Muscle layer of duodenum (tissue), 2 donors: ENCODE measurements around the gene FBXL16.
"Not testable (repeated sequence)": the region's sequence is repeated elsewhere in the genome, so short reads cannot be mapped to it uniquely, and the experiment has no call there.

ENCODE experiments used
- H3K27ac ChIP-seq: one replicate; pipeline ENCODE4 v1.7.0; 2013; ENCODE audit warnings: mild to moderate bottlenecking, low read length
- H3K27me3 ChIP-seq: one replicate; pipeline ENCODE4 v1.7.0; 2013; ENCODE audit warnings: low read depth, mild to moderate bottlenecking, control low read depth, low read length
- H3K36me3 ChIP-seq, 2 donors: one replicate each; pipeline ENCODE4 v1.7.0; 2013; ENCODE audit warnings: low read length in 2 of 2, control low read depth in 1 of 2, mild to moderate bottlenecking in 1 of 2; ENCODE audit not compliant: insufficient read depth in 2 of 2, control insufficient read depth in 1 of 2
- H3K4me1 ChIP-seq, 2 donors: one replicate each; pipeline ENCODE4 v1.7.0; 2013; ENCODE audit warnings: low read length in 2 of 2, mild to moderate bottlenecking in 2 of 2, control low read depth in 1 of 2, moderate library complexity in 1 of 2; ENCODE audit not compliant: insufficient read depth in 2 of 2, control insufficient read depth in 1 of 2
- H3K4me3 ChIP-seq, 2 donors: one replicate each; pipeline ENCODE4 v1.7.0; 2013; ENCODE audit warnings: low read length in 2 of 2, low read depth in 1 of 2, mild to moderate bottlenecking in 1 of 2
- H3K9me3 ChIP-seq, 2 donors: one replicate each; pipeline ENCODE4 v1.7.0; 2013; ENCODE audit warnings: low read length in 2 of 2, control low read depth in 1 of 2, mild to moderate bottlenecking in 1 of 2; ENCODE audit not compliant: control insufficient read depth in 1 of 2
- donor health status: healthy.

Gene FBXL16

GRCh38 chr16:712740-713250 lies 7.2 kb upstream of the FBXL16 start:
- Histone ChIP-seq H3K4me1 (peaks cover 0 to 34% of the 10 kb centered on the region in 2 donors), H3K27me3 (peaks cover 36% of the 10 kb centered on the region)
- not testable (repeated sequence) for H3K4me3 ChIP-seq, H3K36me3 ChIP-seq, H3K27ac ChIP-seq, H3K9me3 ChIP-seq

GRCh38 chr16:711548-712320 lies 6.1 kb upstream of the FBXL16 start:
- Histone ChIP-seq H3K27me3 (peaks cover 43% of the 10 kb centered on the region), H3K27ac (no peak overlapping the region), H3K4me3 (no peak overlapping the region), H3K4me1 (peaks cover 0 to 28% of the 10 kb centered on the region in 2 donors), H3K9me3 (no peaks in the 10 kb centered on the region), H3K36me3 (no peaks in the 10 kb centered on the region)

DNA sequence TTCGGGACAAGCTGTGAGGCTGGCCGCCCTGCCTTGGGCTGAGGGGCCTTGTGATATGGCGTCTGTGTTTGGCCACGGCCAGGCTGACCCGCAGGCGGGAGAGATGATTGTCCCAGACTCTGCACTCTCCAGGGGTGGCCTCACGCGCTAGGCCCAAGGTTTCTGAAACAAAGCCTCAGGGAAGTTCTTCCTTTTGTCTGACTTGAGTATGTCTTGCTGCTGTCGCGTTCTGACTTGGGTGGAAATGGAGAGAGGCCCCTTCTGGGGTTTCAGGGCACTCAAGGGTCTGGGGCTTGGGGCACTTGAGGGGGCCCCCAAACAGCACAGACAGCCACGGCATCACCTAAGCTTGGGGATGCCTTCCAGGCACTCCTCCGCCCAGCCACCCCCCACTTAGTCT lies 5.5 kb upstream of the FBXL16 start:
- peaks cover 47% of the 10 kb centered on the region for H3K27me3 ChIP-seq

DNA sequence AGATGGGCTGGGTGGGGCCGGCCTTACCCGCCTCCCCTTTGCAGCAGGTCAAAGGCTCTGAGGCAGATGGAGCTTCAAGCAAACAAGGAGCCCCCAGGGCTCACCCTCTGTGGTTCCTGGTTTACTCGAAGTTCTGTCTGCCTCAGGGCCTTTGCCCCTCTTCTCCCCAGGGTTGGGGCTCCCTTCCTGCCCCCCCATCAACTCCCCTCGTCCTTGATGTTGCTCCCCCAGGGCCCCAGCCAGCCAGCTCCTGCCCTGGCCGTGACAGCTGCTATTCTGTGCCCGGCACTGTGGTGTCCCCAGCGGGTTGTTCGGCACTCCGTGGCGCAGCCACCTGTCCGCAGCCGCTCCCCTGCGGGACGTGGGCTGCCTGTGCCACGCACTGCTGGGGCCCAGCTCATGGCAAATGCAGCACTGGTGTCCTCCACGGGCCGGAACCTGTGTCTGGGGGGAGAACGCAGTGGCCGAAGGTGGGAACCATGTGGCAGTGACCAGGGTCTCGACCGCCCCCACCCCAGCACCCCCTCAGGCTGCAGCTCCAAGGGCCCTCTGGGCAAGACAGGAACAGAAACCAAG lies 5.0 kb upstream of the FBXL16 start:
- Histone ChIP-seq H3K9me3 (no peaks in the 10 kb centered on the region), H3K27ac (no peak overlapping the region)

More for the DNA sequence above, 5.5 kb upstream of the FBXL16 start:
- H3K27ac ChIP-seq: no peak overlapping the region
- peaks cover 0 to 27% of the 10 kb centered on the region in 2 donors for H3K4me1 ChIP-seq
- H3K4me3 ChIP-seq: no peak overlapping the region
- H3K36me3 ChIP-seq: no peaks in the 10 kb centered on the region
- no peaks in the 10 kb centered on the region for H3K9me3 ChIP-seq

DNA sequence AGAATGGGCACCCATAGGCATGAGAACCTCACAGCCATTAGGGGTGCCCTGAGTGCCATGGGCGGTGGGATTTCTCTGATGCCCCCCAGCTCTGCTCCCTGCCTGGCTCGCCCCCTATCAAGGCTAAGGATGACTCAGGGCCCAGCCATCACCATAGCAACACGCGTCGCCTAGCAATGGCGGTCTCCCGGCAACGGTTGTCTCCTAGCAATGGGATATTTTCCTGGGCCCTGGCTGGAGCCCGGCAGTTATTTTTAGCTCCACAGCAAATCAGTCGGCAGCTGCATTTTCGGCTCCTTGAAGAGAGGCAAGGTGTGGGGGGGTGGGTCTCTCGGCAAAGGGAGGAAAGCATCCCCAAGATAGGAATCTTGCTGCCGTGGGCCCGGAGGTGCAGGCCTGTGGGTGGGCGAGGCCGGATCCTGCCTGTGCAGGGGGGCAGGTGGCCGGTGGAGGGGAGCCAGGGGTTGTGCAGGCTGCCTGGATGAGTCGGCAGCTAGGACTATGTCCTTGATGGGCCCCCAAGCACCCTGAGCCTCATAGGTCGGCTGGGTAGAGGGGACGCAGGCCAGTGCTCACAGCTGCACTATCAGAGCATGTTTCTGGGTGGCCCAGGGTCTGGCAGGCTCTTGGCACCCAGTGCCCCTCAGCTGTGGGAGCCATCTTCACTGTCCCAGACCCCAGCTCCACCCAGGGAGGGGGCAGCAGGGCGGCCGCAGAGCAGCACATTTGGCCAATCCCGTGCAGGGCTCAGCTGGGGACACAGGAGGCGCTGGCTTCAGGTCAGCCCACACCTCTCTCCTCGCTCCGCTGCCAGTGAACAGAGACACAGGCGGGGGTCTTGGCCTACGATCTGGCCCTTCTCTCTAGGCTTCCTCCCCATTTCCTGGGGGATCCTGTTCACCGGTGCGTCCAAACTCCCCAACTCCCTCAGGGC lies 4.2 kb upstream of the FBXL16 start:
- Histone ChIP-seq H3K27ac (no peak overlapping the region), H3K4me1 (peaks cover 0 to 24% of the 10 kb centered on the region in 2 donors), H3K4me3 (no peak overlapping the region), H3K9me3 (no peaks in the 10 kb centered on the region), H3K27me3 (peaks cover 47% of the 10 kb centered on the region), H3K36me3 (no peaks in the 10 kb centered on the region)

More for the DNA sequence above, 5.0 kb upstream of the FBXL16 start:
- Histone ChIP-seq H3K27me3 (peaks cover 47% of the 10 kb centered on the region), H3K4me3 (no peak overlapping the region), H3K4me1 (peaks cover 0 to 25% of the 10 kb centered on the region in 2 donors), H3K36me3 (no peaks in the 10 kb centered on the region)

- Histone ChIP-seq H3K27me3 (peaks cover 56% of the 10 kb centered on the region), H3K4me3 (no peak overlapping the region)
Observed at GRCh38 chr16:708959-709358, 3.4 kb upstream of the FBXL16 start.

DNA sequence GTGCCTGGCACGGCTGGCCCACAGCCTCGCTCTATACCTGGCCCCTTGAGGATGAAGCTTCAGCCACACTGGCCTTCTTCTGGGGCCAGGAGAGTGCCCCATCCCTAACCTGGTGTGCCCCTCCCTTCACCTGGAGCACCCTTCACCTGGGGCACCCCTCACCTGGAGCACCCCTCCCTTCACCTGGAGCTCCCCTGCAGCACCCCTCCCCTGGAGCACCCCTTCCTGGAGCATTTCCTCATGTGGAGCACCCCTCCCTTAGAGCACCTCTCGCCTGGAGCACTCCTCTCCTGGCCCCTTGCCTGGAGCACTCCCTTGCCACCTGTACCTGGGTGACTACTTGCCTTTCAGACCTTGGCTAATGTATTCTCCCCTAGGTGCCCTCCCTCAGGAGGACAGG lies 2.4 kb upstream of the FBXL16 start:
- no peak overlapping the region for H3K27ac ChIP-seq
- no peaks in the 10 kb centered on the region for H3K9me3 ChIP-seq
- H3K4me3 ChIP-seq: no peak overlapping the region

More at GRCh38 chr16:708959-709358, 3.4 kb upstream of the FBXL16 start:
- no peaks in the 10 kb centered on the region for H3K36me3 ChIP-seq
- H3K9me3 ChIP-seq: no peaks in the 10 kb centered on the region
- H3K4me1 ChIP-seq: peaks cover 0 to 18% of the 10 kb centered on the region in 2 donors
- H3K27ac ChIP-seq: no peak overlapping the region

DNA sequence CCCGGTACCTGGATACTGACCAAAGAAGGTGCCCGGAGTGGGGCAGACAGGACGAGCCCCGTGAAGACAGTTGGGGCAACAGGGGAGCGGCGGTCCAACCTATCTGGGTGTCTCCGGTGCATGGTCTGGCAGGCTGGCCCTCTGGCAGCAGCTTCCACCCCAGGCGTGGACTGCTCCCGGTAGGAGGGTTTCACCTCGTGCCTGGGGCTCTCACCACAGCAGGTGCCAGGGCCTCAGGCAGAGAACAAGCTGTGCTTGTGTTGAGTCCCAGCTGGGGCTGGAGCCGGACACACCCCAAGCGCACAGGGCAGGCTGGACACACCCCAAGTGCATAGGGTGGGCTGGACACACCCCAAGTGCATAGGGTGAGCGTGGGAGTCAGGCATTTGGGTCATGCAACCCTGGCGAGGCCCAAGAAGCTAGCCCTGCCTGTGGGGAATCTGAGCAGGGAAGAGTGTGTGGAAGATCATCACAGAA lies 1.5 kb upstream of the FBXL16 start:
- peaks cover 67% of the 10 kb centered on the region for H3K27me3 ChIP-seq
- peaks cover 0 to 18% of the 10 kb centered on the region in 2 donors for H3K4me1 ChIP-seq
- no peak overlapping the region for H3K27ac ChIP-seq
- no peaks in the 10 kb centered on the region for H3K36me3 ChIP-seq
- H3K4me3 ChIP-seq: no peak overlapping the region
- H3K9me3 ChIP-seq: no peaks in the 10 kb centered on the region

More for the DNA sequence above, 2.4 kb upstream of the FBXL16 start:
- no peaks in the 10 kb centered on the region for H3K36me3 ChIP-seq
- peaks cover 60% of the 10 kb centered on the region for H3K27me3 ChIP-seq
- H3K4me1 ChIP-seq: peaks cover 0 to 18% of the 10 kb centered on the region in 2 donors

- no peaks in the 10 kb centered on the region for H3K36me3 ChIP-seq
- H3K27me3 ChIP-seq: peaks cover 70% of the 10 kb centered on the region
- no peak overlapping the region for H3K27ac ChIP-seq
- H3K9me3 ChIP-seq: no peaks in the 10 kb centered on the region
- no peak overlapping the region for H3K4me3 ChIP-seq
- H3K4me1 ChIP-seq: peaks cover 0 to 18% of the 10 kb centered on the region in 2 donors
Observed at GRCh38 chr16:706189-707061, 824 bp upstream of the FBXL16 start.
